Trophoblast cell (in vitro differentiated cells and primary cell): ENCODE measurements around the gene HKDC1.

Source experiments
- DNase-seq, 2 donors: peaks; one replicate each; pipeline ENCODE4 v3.0.0-alpha.2; 2016
- H2AFZ ChIP-seq: 2 replicates; pipeline ENCODE4 v1.6.1; 2013; ENCODE audit warnings: low read length, moderate library complexity, mild to moderate bottlenecking; ENCODE audit not compliant: insufficient read depth, poor library complexity
- H2AK5ac ChIP-seq: 2 replicates; pipeline ENCODE4 v1.6.1; 2013; ENCODE audit warnings: mild to moderate bottlenecking, low read length
- H2BK120ac ChIP-seq: 2 replicates; pipeline ENCODE4 v1.6.1; 2013; ENCODE audit warnings: low read length, mild to moderate bottlenecking, moderate library complexity; ENCODE audit not compliant: insufficient read depth, poor library complexity
- H2BK12ac ChIP-seq: 2 replicates; pipeline ENCODE4 v1.6.1; 2013; ENCODE audit warnings: mild to moderate bottlenecking, low read length, moderate library complexity
- H2BK5ac ChIP-seq: 2 replicates; pipeline ENCODE4 v1.6.1; 2013; ENCODE audit warnings: low read length, low read depth, moderate library complexity, mild to moderate bottlenecking; ENCODE audit not compliant: poor library complexity
- H3K14ac ChIP-seq: 2 replicates; pipeline ENCODE4 v1.6.1; 2013; ENCODE audit warnings: mild to moderate bottlenecking, low read length
- H3K18ac ChIP-seq: 2 replicates; pipeline ENCODE4 v1.6.1; 2013; ENCODE audit warnings: mild to moderate bottlenecking, low read length
- H3K23ac ChIP-seq: 2 replicates; pipeline ENCODE4 v1.6.1; 2013; ENCODE audit warnings: low read length
- H3K27ac ChIP-seq: 2 replicates; pipeline ENCODE4 v1.5.1; 2013; ENCODE audit warnings: low read depth, mild to moderate bottlenecking, inconsistent platforms, low read length, moderate library complexity
- H3K27me3 ChIP-seq: 2 replicates; pipeline ENCODE4 v1.6.1; 2013; ENCODE audit warnings: inconsistent platforms, mild to moderate bottlenecking, low read length, moderate library complexity; ENCODE audit not compliant: insufficient read depth
- H3K36me3 ChIP-seq, 2 experiments: 1 replicate in 1 of 2; 2 replicates in 1 of 2; pipeline ENCODE4 v1.6.1; 2013; ENCODE audit warnings: low read length in 2 of 2, mild to moderate bottlenecking in 2 of 2, moderate library complexity in 1 of 2; ENCODE audit not compliant: insufficient read depth in 2 of 2, control insufficient read depth in 1 of 2
- H3K4ac ChIP-seq: 2 replicates; pipeline ENCODE4 v1.6.1; 2013; ENCODE audit warnings: low read depth, mild to moderate bottlenecking, low read length, moderate library complexity
- H3K4me1 ChIP-seq, 2 experiments: 1 replicate in 1 of 2; 2 replicates in 1 of 2; pipeline ENCODE4 v1.6.1; 2013; ENCODE audit warnings: low read length in 2 of 2, mild to moderate bottlenecking in 2 of 2, moderate library complexity in 1 of 2; ENCODE audit not compliant: insufficient read depth in 2 of 2, control insufficient read depth in 1 of 2
- H3K4me2 ChIP-seq: 2 replicates; pipeline ENCODE4 v1.6.1; 2013; ENCODE audit warnings: inconsistent platforms, mild to moderate bottlenecking, low read length, moderate library complexity
- H3K4me3 ChIP-seq: 2 replicates; pipeline ENCODE4 v1.5.1; 2013; ENCODE audit warnings: mild to moderate bottlenecking, low read depth, low read length, inconsistent platforms
- H3K79me1 ChIP-seq: one replicate; pipeline ENCODE4 v1.6.1; 2013; ENCODE audit warnings: low read length
- H3K79me2 ChIP-seq: 2 replicates; pipeline ENCODE4 v1.6.1; 2013; ENCODE audit warnings: low read length, mild to moderate bottlenecking; ENCODE audit not compliant: control insufficient read depth, insufficient read depth, poor library complexity
- H3K9ac ChIP-seq: 2 replicates; pipeline ENCODE4 v1.6.1; 2013; ENCODE audit warnings: mild to moderate bottlenecking, low read length
- H3K9me3 ChIP-seq: 2 replicates; pipeline ENCODE4 v1.6.1; 2013; ENCODE audit warnings: low read depth, mild to moderate bottlenecking, control low read depth, inconsistent platforms, low read length; ENCODE audit not compliant: insufficient read depth
- H4K12ac ChIP-seq: 2 replicates; pipeline ENCODE4 v1.6.1; 2013; ENCODE audit warnings: low read depth, mild to moderate bottlenecking, low read length, moderate library complexity
- H4K8ac ChIP-seq: 2 replicates; pipeline ENCODE4 v1.6.1; 2013; ENCODE audit warnings: low read depth, mild to moderate bottlenecking, low read length, moderate library complexity
- H4K91ac ChIP-seq: one replicate; pipeline ENCODE4 v1.6.1; 2013; ENCODE audit warnings: low read depth, mild to moderate bottlenecking, low read length, moderate library complexity
- WGBS: extraction: QIAGEN DNeasy Blood & Tissue Kit; methylation state at CpG from one replicate; pipeline ENCODE4 v1.1.7; 2013; ENCODE audit warnings: missing lambda C conversion rate; ENCODE audit not compliant: insufficient read length, insufficient coverage; ENCODE audit errors: extremely low coverage; 5-methylcytosine and 5-hydroxymethylcytosine counted together

Gene HKDC1

GRCh38 chr10:69223028-69223342 is 2.9 kb downstream of the HKDC1 start:
- H2BK5ac ChIP-seq = no peak overlapping the region
- no peak overlapping the region for H2BK120ac ChIP-seq
- H2BK12ac ChIP-seq = no peak overlapping the region
- H2AFZ ChIP-seq = no peak overlapping the region
- H3K23ac ChIP-seq = no peak overlapping the region
- no peak overlapping the region for H3K27ac ChIP-seq
- H3K79me2 ChIP-seq = no peaks in the 10 kb centered on the region
- no peak overlapping the region for H2AK5ac ChIP-seq
- no peak overlapping the region for H3K9ac ChIP-seq
- H3K27me3 ChIP-seq = no peaks in the 10 kb centered on the region
- H3K4ac ChIP-seq = no peak overlapping the region
- no peak overlapping the region for H4K91ac ChIP-seq
- no peak for DNase-seq
- WGBS = no CpG with 5 or more reads among the region's 1 CpG
- H3K14ac ChIP-seq = no peak overlapping the region
- no peak overlapping the region for H3K18ac ChIP-seq
- no peaks in the 10 kb centered on the region for H3K79me1 ChIP-seq
- H3K9me3 ChIP-seq = no peaks in the 10 kb centered on the region
- no peak overlapping the region for H4K8ac ChIP-seq
- H4K12ac ChIP-seq = no peak overlapping the region
- H3K4me1 ChIP-seq = peaks cover 9 to 16% of the 10 kb centered on the region in 2 experiments
- H3K4me2 ChIP-seq = no peak overlapping the region
- no peak overlapping the region for H3K4me3 ChIP-seq
- H3K36me3 ChIP-seq = no peaks in the 10 kb centered on the region

- no peak overlapping the region for H3K9ac ChIP-seq
- no peak overlapping the region for H2AFZ ChIP-seq
- H3K27me3 ChIP-seq = no peaks in the 10 kb centered on the region
- no peak overlapping the region for H3K4ac ChIP-seq
- no CpG with 5 or more reads among the region's 10 CpGs for WGBS
- H3K9me3 ChIP-seq = no peaks in the 10 kb centered on the region
- no peak for DNase-seq
- H2BK120ac ChIP-seq = no peak overlapping the region
- H3K36me3 ChIP-seq = no peaks in the 10 kb centered on the region
- no peak overlapping the region for H2BK12ac ChIP-seq
- H4K8ac ChIP-seq = no peak overlapping the region
- H3K79me2 ChIP-seq = no peaks in the 10 kb centered on the region
- no peak overlapping the region for H4K12ac ChIP-seq
- no peak overlapping the region for H3K27ac ChIP-seq
- no peak overlapping the region for H3K18ac ChIP-seq
- H3K4me2 ChIP-seq = no peak overlapping the region
- no peak overlapping the region for H4K91ac ChIP-seq
- peaks cover 13 to 23% of the 10 kb centered on the region in 2 experiments for H3K4me1 ChIP-seq
- H2BK5ac ChIP-seq = no peak overlapping the region
- no peak overlapping the region for H2AK5ac ChIP-seq
- H3K79me1 ChIP-seq = peaks cover 4% of the 10 kb centered on the region
- no peak overlapping the region for H3K4me3 ChIP-seq
- H3K14ac ChIP-seq = no peak overlapping the region
- no peak overlapping the region for H3K23ac ChIP-seq
Observed at GRCh38 chr10:69224862-69225657, 4.9 kb downstream of the HKDC1 start.

- H3K4ac ChIP-seq = no peak overlapping the region
- no peak overlapping the region for H2BK5ac ChIP-seq
- no peak overlapping the region for H3K18ac ChIP-seq
- H3K4me3 ChIP-seq = no peak overlapping the region
- WGBS = no CpG with 5 or more reads among the region's 10 CpGs
- no peaks in the 10 kb centered on the region for H3K9me3 ChIP-seq
- no peak overlapping the region for H2BK12ac ChIP-seq
- no peak overlapping the region for H3K4me2 ChIP-seq
- H4K91ac ChIP-seq = no peak overlapping the region
- peaks cover 13 to 25% of the 10 kb centered on the region in 2 experiments for H3K4me1 ChIP-seq
- H2AFZ ChIP-seq = no peak overlapping the region
- H4K12ac ChIP-seq = no peak overlapping the region
- no peak overlapping the region for H3K14ac ChIP-seq
- H3K27ac ChIP-seq = no peak overlapping the region
- H3K79me2 ChIP-seq = no peaks in the 10 kb centered on the region
- no peak overlapping the region for H2AK5ac ChIP-seq
- no peak overlapping the region for H3K23ac ChIP-seq
- H4K8ac ChIP-seq = no peak overlapping the region
- DNase-seq = no peak
- H3K9ac ChIP-seq = no peak overlapping the region
- no peaks in the 10 kb centered on the region for H3K36me3 ChIP-seq
- H2BK120ac ChIP-seq = no peak overlapping the region
- peaks cover 4% of the 10 kb centered on the region for H3K79me1 ChIP-seq
- H3K27me3 ChIP-seq = no peaks in the 10 kb centered on the region
Observed at GRCh38 chr10:69225681-69226080, 5.5 kb downstream of the HKDC1 start.

GRCh38 chr10:69226919-69227450 is 6.9 kb downstream of the HKDC1 start:
- Histone ChIP-seq H4K8ac (no peak overlapping the region), H2AK5ac (no peak overlapping the region), H3K23ac (no peak overlapping the region), H3K14ac (no peak overlapping the region), H3K4me3 (no peak overlapping the region), H3K27ac (no peak overlapping the region), H2BK12ac (no peak overlapping the region), H2BK5ac (no peak overlapping the region), H3K9ac (no peak overlapping the region), H2AFZ (no peak overlapping the region), H3K36me3 (no peaks in the 10 kb centered on the region), H4K12ac (no peak overlapping the region), H2BK120ac (no peak overlapping the region), H3K18ac (no peak overlapping the region), H3K4me2 (no peak overlapping the region), H3K4ac (no peak overlapping the region), H3K27me3 (no peaks in the 10 kb centered on the region), H3K9me3 (no peaks in the 10 kb centered on the region), H3K79me2 (no peaks in the 10 kb centered on the region), H3K4me1 (peaks cover 15 to 29% of the 10 kb centered on the region in 2 experiments), H3K79me1 (peaks cover 7% of the 10 kb centered on the region), H4K91ac (no peak overlapping the region)
- DNase-seq = no peak
- no CpG with 5 or more reads among the region's 14 CpGs for whole genome bisulfite sequencing
